ENCODE data around the gene RAP1GAP.
A peak's percentile ranks its signal among the peaks of the same experiment; 100 is the strongest.

Gene RAP1GAP

GRCh38 chr1:21607549-21608529 lies 61.3 kb downstream of the RAP1GAP start:
- peak; percentile 74 for DNase-seq

GRCh38 chr1:21605964-21606705 lies 63.0 kb downstream of the RAP1GAP start:
- DNase-seq = no peak

- DNase-seq = no peak
These were observed 64.0 kb downstream of the RAP1GAP start for GRCh38 chr1:21605012-21605715.

- no peak for DNase-seq
These were observed 64.8 kb downstream of the RAP1GAP start for GRCh38 chr1:21604208-21604957.

- no peak for DNase-seq
These were observed 65.7 kb downstream of the RAP1GAP start for GRCh38 chr1:21603177-21604138.

- DNase-seq = no peak
These were observed 67.7 kb downstream of the RAP1GAP start for GRCh38 chr1:21601278-21602048.

- no peak for DNase-seq
These were observed 69.8 kb downstream of the RAP1GAP start for GRCh38 chr1:21599402-21599801.

GRCh38 chr1:21598904-21599303 lies 70.3 kb downstream of the RAP1GAP start:
- DNase-seq = no peak

GRCh38 chr1:21598417-21598816 lies 70.7 kb downstream of the RAP1GAP start:
- DNase-seq = no peak

GRCh38 chr1:21597753-21598152 lies 71.4 kb downstream of the RAP1GAP start:
- no peak for DNase-seq

GRCh38 chr1:21596628-21597027 lies 72.5 kb downstream of the RAP1GAP start:
- DNase-seq = no peak

GRCh38 chr1:21596174-21596573 lies 73.0 kb downstream of the RAP1GAP start:
- DNase-seq = no peak

GRCh38 chr1:21594935-21595897 lies 73.9 kb downstream of the RAP1GAP start:
- peak; percentile 48 for DNase-seq

GRCh38 chr1:21594501-21594900 lies 74.7 kb downstream of the RAP1GAP start:
- DNase-seq = no peak

- DNase-seq = no peak
These were observed 75.9 kb downstream of the RAP1GAP start for GRCh38 chr1:21593231-21593630.

- DNase-seq = no peak
These were observed 76.9 kb downstream of the RAP1GAP start for GRCh38 chr1:21592086-21592865.

GRCh38 chr1:21590934-21591333 lies 78.2 kb downstream of the RAP1GAP start:
- DNase-seq = no peak

GRCh38 chr1:21590126-21590880 lies 78.9 kb downstream of the RAP1GAP start:
- no peak for DNase-seq
